ENCODE measurements around the gene RYR3. TPM values are rescaled to one million over a fixed set of nuclear protein-coding genes. Genes with fewer than 3 reads are reported as not detected.

The RYR3 gene
- polyA plus RNA-seq, 1 donor, result 54.3 TPM

DNA sequence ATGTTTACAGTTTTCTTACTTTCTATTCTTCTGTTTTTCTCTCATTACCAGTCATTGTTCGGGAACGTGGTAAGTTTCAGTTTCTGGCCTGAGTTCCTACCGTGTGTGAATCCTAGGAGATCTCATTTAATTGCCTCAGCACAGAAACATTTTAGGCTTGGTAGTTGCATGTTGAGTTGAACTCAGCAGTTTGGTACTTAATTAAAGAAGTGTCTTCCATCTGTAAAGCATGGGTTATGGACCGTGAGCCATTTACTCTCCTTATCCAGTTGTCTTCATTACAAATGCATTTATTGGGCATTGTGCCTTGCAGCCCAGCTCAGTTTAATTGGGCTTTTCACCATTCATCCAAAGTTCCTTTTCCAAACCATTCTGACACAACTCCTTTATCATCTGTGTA lies 515.4 kb downstream of the RYR3 start:
- DNase-seq (ENCODE audit: low read depth), result no peak

DNA sequence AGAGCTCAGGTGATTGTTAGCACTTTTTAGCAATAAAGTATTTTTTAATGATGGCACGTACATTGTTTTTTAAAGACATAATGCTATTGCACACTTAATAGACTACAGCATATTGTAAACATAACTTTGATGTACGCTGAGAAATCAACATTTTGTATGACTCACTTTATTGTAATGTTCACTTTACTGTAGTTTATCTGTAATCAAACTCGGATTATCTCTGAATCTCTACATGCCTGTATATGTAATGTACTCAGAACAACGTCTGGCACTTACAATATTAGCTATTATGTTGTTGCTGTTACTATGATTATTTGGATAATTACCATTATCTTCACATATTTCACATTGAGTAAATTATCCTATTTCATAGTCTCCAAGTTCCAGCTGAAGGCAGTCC lies 519.6 kb downstream of the RYR3 start:
- no peak for DNase-seq (ENCODE audit: low read depth)

DNA sequence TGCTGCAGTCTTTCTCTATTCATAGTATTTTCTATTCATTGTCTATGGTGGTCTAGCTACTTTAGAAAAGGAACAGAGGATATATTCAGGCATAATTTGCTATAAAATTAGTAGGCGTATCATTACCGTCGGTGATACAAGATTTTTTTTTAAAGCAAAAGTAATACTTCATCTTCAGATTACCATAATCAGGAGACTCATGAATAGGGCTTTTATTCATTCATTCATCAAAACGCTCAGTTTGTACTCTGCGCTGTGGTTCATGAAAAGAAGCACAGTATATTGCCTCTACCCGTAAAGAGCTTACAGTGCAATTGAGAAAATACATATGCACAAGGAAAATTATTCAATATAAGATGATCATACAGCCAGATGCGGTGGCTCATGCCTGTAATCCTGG lies 520.9 kb downstream of the RYR3 start:
- DNase-seq (ENCODE audit: low read depth), result no peak

DNA sequence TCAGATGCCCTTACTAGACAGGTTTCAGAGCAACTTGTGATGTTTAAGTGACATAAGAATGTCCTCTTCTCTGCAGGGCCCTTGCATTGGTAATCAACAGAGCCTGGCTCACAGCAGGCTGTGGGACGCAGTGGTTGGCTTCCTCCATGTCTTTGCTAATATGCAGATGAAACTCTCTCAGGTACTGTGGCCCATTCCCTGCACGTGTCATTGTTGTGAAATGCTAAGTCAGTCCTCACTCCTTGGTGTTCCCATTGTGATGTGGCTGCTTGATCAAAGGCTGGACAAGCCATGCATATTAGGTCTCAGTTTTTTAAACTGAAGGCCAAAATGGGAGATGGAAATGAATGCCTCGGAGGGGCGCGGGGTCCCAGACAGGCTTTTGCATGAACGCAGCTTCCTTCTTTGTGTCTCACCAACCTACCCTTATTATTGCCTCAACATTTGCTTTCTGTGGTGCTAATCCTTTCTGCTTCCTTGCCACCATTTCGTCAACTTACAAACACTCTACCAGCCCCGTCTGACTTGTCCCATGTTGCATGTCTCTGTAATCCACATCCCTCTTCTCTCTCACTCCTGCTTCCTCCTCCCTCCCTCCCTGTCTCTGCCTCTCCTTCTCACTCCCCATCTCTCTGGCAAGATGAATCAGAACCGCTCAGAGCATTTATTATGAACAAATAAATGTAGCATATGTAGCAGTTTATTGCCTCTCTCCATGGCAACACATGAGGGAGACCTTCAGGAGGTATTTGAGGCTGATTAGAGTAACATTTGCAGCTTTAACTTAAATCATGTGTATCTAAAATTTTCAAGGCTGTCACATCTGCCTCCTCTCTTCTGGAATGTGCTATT lies 524.4 kb downstream of the RYR3 start:
- no peak for DNase-seq (ENCODE audit: low read depth)

DNA sequence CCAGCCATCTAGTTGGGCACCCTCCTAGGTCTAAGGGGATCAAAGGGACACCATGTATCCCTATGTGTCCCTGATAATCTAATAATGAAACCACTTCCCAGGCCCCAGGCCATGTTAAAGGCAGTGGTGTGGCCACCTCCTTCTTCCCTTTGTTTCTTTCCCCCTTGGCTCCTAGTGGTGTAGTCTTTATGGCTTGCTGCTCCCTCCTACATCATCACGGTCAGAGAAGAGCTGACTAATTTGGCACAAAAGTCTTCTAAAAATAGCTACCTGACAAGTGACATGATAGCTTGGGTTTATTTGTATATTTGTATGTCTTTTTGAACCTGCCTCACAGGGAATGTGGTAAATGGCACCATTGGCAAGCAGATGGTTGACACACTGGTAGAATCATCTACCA lies 526.5 kb downstream of the RYR3 start:
- DNase-seq (ENCODE audit: low read depth), result no peak

DNA sequence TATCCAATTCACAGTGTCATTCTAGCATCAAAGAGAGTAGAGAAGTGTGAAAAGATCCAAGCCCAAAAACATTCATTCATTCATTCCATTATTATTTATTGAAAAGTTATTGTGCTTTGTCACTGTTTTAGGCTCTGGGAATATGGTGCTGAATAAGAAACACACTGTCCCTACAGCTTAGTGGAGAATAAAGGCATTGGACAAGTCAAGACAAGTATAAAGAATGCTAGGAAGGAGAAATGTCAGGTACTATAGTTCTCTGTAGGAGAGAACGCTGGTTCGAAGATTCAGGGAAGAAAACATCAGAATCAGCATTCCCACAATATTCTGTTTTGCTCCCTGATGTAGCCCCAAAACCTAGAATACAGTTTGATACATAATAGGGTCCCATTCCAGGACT lies 528.8 kb downstream of the RYR3 start:
- no peak for DNase-seq (ENCODE audit: low read depth)

DNA sequence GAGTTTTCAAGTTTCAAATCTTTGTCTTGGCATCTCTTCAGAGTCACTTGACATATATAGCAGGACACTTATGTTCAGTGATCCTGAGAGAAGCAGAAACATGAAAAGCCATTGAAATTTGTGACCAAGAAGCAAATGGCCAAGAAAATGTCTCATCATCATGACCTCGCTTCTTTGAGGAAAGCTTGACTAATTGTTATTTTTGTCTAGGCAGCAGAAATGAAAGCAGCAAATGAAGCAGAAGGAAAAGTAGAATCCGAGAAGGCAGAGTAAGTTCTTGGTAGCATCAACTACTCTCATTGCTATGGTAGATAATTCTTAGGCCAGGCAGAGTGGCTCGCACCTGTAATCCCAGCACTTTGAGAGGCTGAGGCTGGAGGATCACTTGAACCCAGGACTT lies 529.8 kb downstream of the RYR3 start:
- no peak for DNase-seq (ENCODE audit: low read depth)

DNA sequence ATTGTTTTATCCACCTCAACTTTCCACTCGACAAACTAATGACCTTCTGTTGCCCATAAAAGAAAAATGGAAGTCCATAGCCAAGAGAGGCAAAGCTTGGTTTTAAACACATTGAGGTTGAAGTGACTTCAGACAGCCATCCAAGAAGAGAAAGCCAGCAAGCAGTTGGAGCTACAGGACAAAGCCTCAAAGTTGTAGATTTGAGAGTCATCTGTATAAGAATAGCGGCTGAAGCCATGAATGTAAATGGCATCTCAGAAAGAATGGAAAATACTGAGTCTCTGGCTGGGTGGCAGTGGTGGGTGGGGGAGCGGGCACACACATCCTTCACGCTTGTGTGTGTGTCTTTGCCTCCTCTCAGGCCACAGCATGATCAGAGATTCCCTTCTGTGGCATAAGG lies 533.4 kb downstream of the RYR3 start:
- DNase-seq (ENCODE audit: low read depth), result no peak

DNA sequence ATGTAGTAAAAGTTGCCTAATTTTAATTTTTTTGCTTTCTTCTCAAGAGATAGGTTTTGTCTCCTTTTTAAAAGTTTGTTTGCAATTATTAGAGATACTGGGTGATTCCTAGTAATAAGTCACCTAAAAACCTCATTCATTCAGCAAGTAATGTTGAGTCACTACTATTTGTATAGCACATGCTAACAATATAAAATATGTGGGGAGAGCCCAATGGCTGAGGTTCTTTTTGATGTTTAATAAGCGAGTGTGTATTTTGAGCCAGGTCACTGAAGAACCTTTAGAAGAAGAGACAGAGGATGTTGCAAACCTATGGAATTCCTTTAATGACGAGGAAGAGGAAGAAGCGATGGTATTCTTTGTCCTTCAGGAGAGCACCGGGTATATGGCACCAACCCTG lies 533.8 kb downstream of the RYR3 start:
- DNase-seq (ENCODE audit: low read depth), result no peak

DNA sequence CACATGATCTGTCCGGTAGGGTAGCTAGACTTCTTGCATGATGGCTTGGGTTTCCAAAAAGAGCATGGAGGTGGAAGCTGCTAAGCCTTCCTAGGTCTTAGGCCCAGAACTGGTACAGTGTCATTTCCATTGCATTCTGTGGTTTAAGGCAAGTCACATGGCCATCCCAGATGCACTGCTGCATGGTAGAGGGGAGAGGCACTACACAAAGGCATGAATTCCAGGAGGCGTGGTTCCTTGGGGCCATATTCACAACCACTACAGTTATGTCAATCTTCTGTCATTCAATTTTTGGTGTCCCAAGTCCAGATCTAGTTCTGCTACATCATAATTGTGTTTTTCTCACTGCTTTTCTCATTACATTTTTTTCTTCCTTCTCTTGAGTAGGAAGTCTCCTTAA lies 535.4 kb downstream of the RYR3 start:
- DNase-seq (ENCODE audit: low read depth), result no peak

DNA sequence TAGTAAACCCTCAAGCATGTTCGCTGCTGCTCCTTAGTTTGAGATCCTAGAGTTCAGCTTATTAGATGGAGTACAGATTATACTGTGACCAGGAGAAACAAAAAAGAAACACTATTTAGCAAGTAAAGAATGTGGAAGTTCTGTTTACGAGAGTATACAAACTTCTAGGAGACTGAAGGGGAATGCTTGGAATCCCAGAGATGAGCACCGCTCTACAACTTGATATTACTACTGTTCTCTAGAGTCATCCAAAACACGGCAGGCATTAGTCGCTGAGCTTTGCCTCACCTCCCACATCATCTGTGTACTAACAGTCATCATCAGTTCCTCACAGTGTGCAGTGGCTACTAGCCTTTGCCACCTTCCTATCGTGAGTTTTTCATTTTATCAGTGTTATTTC lies 536.1 kb downstream of the RYR3 start:
- DNase-seq (ENCODE audit: low read depth), result no peak

DNA sequence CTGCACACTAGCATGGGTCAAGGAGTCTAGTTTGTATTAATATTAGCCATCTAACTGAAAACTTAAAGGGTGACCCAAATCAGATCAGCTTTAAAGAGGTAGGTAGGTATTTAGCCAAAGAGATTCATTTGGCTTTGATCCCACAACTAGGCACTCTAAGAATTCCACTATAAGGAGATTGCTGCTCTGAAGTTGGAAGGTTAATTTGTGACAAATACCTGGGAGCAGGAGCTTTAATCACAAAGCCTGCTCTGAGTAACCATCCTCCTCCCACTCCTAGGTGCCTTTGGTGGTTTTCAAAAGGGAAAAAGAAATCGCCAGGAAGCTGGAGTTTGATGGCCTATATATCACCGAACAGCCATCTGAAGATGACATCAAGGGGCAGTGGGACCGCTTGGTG lies 537.2 kb downstream of the RYR3 start:
- no peak for DNase-seq (ENCODE audit: low read depth)

DNA sequence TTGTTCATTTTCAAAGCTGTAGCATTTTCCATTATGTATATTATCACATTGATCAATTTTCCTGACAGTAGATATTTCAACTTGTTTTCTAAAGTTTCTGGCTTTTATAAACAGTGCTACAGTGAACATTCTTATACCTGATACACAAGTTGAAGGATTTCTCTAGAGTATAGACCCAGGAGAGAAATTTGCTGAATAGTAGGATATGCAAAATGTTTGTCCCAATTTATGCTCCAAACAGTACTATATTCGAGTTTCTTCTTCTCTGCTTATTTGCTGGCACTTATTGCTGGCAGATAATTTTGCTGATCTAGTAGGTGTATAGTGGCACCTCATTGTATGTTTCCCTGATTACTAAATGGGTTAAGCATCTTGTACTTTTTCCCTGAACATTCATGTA lies 540.3 kb downstream of the RYR3 start:
- no peak for DNase-seq (ENCODE audit: low read depth)

DNA sequence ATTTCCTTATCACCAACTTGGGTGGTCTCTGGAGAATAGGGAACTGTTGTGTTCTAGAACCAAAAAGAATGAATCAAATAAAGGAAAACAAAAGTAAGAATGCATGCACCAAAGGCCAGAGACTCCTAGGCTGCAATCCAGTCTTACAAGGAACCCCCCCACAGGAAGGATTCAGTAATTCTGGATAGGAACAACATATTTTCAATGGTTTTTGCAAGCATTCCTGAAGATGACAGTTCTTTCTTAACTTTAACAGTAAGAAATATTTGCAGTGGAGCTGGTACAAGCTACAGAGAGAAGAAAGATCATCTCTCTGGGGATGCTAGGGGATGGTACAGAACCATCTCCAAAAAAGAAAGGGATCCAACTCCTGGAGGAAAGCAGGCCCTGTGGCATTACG lies 541.3 kb downstream of the RYR3 start:
- DNase-seq (ENCODE audit: low read depth), result no peak

DNA sequence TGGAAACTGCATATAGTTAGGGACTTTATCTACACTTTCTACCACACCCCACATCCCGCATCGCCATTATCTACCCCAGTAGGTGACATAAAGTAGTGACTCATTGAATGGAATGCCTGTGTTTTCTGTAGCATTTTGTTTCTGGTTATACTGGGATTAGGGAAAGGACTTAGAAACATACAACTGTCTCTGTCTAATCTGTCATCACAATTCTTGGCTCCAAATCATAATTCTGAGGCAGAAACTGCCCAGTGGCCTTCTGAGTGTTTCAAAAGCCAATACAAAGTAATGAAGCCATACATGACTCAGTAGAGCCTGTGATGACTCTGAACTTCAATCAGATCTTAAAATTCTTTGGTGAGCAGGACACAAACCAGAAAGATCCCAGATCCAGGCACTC lies 541.8 kb downstream of the RYR3 start:
- no peak for DNase-seq (ENCODE audit: low read depth)

DNA sequence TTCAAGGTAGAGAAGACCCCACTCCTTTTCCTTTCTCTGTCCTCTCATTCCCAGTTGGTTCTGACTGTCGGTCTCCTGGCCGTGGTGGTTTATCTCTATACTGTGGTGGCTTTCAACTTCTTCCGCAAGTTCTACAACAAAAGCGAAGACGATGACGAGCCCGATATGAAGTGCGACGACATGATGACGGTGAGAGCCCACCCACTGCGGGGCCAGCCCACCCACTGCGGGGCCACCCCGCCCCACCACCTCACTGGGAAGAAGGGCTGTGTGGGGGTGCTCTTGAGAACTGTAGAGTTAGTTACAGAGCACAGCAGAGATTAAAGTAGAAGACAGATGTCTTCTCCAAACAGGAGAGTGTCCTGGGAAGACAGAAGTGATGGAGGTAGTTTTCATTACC lies 547.0 kb downstream of the RYR3 start:
- no peak for DNase-seq (ENCODE audit: low read depth)

DNA sequence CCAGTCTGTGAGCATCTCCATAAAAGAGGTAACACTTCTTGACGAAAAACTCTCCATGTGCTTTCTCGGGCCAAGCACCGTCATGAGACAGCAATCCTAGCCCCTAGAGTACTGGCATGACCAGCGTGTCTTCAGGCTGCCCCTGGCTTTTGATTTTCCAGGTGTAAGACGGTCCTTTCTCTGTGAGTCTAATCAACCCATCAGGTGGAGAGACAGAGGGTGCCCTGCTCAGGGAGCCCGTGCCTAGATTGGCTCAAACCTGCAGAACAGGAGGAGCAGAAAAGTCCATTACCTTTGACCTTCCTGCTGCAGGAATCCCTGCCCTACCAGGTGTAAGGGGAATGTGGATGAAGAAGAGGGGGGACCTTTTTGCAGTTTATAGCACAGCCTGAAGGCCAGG lies 548.1 kb downstream of the RYR3 start:
- no peak for DNase-seq (ENCODE audit: low read depth)

DNA sequence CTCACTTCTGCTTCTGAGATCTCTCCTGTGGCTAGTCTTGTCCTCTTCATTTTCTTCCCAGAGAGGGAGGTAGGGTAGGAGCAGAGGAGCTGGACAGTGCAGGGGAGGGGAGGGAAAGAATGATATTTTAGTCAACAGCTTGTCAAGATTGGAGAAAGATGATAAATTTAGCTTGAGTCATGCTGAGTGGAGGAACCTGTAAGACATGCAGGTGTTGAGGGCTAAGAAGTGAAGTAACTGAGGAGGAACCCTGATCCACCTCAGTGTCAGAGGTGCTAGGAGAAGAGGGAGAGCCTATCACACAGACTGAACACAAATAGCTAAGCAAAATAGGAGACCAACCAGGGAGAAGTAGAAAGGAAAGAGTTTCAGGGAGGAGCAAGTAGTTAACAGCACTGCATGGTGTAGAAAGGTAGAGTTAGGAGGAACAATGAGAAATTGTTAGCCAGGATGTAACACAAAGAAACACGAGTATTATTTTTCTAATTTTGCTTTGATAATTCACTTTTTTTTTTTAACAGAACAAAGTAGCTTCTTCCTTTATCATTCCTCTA lies 549.3 kb downstream of the RYR3 start:
- DNase-seq (ENCODE audit: low read depth), result no peak

DNA sequence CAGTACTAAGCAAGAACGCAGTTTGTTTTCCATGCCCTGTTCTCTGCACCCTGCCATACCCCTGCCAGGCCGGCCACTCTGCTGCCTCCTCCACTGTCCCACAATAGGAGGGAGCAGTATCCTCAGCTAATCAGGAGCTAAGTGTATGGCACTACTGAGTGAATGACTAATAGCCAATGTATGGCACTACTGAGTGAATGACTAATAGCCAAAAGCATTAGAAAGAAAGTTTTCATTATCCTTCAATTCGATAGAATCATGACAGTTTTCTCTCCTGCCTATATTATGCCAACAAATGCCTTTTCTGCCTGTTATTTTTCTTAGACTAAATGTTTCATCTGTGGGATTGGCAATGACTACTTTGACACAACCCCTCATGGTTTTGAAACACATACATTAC lies 550.0 kb downstream of the RYR3 start:
- no peak for DNase-seq (ENCODE audit: low read depth)

DNA sequence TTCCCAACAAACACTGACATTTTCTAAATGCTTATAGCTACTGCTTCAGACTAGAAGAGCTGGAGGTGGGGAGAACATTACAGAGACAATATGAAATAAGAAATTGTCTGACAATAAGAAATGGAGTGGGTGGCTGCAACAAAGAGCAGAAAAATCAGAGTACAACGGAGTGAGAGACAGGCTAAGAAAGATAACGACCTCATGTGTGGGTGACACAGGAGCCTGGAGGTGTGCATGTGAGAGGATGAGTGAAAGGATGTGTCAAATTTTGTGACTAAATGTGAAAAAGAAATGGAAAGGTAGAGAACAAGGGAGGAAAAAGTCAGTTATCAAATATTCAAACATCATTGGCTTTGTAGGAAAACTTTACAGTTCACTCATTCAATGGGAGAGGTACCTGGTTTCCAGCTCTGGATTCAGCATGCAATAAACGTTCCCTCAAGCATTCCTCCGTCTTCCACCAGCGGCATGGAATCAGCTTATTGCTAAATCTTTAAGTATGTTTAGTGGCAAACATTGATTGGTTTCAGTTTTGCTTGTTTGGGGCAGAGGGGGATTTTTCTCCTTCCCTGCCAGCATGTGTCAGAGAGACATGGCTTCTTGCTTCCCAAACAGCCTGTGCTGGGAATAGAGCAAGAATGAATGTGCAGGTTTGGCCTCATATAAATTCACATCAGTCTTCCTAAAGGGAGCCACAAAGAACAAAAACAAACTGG lies 553.8 kb downstream of the RYR3 start:
- no peak for DNase-seq (ENCODE audit: low read depth)

DNA sequence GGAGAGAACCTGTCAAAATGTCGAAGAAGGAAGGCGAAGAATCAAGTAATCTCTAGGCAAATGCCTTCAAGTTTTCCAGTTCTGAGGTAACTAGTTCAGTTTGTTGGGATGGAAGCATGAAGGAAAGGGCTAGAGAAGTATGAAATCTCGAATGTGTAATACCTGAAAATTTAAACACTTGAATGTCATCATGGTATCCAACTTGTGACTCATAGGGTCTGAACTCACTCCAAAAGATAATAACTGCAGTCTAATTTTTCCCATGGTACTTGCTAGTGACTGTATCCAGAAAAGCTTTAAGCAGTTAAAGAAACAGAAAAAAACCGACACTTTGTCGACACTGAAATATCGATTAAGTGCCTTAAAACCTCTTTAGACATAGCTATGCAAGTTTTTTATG lies 554.6 kb downstream of the RYR3 start:
- no peak for DNase-seq (ENCODE audit: low read depth)

DNA sequence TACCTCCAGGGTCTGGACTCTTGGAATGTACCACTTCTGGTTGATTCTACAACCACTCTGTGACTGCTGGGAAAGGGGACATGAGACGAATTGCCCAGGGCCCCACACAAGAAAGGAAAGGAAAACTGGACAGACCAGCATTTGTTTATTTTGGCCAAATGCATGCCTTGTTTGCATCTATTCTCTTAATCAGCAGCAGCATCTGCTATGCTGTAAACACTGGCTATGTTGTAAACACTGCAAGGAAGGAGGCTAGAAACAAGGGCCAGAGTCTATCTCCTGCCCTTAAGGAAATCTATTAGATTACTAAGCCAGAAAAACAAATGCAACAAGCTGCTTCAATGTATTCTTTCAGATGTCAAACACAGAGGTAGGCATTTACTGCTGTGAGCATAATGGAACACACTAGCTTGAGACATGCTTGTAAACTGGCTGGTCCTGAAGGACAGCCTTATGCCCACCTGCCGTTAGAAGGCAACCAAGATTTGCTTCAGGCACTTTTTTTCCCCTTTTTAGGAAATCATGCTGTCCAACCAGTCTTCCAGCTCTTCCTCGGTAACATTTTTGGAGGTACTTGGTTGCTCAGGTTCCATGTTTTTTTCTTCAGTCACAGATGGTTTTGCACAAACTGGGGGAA lies 555.5 kb downstream of the RYR3 start:
- no peak for DNase-seq (ENCODE audit: low read depth)

DNA sequence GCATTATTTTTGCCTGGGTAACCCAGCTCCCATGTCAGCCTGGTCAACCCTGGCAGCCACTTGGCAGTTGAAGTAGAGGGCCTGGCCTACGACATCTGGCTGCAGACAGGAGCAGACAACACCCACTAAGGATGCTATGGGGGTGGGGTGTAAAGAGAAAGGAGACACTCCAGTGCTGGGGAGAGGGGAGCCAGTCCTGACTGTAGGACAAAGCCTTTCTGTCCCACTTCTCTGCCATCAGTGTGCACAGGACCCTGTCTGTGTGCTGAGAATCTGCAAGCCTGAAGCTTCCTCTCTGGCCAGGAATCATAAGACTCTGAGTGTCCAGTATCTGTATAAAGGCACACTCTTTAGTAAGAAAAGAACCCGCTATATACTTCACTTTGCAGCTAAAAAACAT lies 561.2 kb downstream of the RYR3 start:
- no peak for DNase-seq (ENCODE audit: low read depth)
